OCI-LY7 (cell line): ENCODE data around the gene CYP46A1.

Experiments
- CTCF ChIP-seq: fragments of 200-600 bp; sonication (generic); conservative IDR thresholded peaks from 2 replicates; pipeline ENCODE4 v1.5.1; 2014; ENCODE audit warnings: mild to moderate bottlenecking, antibody characterized with exemption, low read length, moderate library complexity, mixed read lengths
- EZH2phosphoT487 ChIP-seq: fragments of 200-600 bp; sonication (generic); IDR thresholded peaks from 2 replicates; pipeline ENCODE4 v1.6.1; 2018; ENCODE audit warnings: low read depth, borderline replicate concordance, mild to moderate bottlenecking, mixed run types, antibody characterized with exemption, low read length, moderate library complexity, mixed read lengths

- TF ChIP-seq CTCF, result no peak
- TF ChIP-seq EZH2phosphoT487, result no peak
These were observed 70.9 kb downstream of the CYP46A1 start for GRCh38 chr14:99755068-99755405.
